Uterus (tissue), 2 donors: ENCODE data around the gene GPR68.

ENCODE experiments used
- POLR2A ChIP-seq, 2 donors: fragments of 450-650 bp; IDR thresholded peaks; one replicate each; pipeline ENCODE4 v1.6.1; 2016; ENCODE audit warnings: antibody characterized with exemption in 2 of 2, mild to moderate bottlenecking in 1 of 2, moderate library complexity in 1 of 2
- TF ChIP-seq, protein P1 (sequence below), 4 experiments: fragments of 200-600 bp in 2 of 4; fragments of 450-650 bp in 2 of 4; sonication (generic) in 2 of 4; IDR thresholded peaks; one replicate each; pipeline ENCODE4 v1.5.1; 2016 to 2019; ENCODE audit warnings: antibody characterized with exemption in 4 of 4, mild to moderate bottlenecking in 2 of 4, moderate library complexity in 1 of 4

DNA sequence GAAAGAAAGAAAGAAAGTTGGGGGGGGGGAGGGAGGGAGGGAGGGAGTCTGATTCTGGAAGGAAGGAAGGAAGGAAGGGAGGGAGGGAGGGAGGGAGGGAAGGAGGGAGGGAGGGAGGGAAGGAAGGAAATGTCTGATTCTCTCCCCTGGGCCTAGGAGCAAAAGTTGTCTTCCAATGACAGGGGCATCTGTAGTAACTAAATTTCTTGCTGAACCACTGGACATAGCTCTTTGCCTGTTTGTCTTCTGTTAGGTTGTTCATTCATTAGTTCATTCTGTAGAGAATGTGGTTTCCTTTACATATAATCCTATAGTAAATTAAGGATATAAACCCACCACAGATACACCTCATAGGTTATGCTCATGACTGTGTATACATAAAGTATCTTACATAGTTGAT is 59.9 kb downstream of the GPR68 start:
- TF ChIP-seq, protein P1, sequence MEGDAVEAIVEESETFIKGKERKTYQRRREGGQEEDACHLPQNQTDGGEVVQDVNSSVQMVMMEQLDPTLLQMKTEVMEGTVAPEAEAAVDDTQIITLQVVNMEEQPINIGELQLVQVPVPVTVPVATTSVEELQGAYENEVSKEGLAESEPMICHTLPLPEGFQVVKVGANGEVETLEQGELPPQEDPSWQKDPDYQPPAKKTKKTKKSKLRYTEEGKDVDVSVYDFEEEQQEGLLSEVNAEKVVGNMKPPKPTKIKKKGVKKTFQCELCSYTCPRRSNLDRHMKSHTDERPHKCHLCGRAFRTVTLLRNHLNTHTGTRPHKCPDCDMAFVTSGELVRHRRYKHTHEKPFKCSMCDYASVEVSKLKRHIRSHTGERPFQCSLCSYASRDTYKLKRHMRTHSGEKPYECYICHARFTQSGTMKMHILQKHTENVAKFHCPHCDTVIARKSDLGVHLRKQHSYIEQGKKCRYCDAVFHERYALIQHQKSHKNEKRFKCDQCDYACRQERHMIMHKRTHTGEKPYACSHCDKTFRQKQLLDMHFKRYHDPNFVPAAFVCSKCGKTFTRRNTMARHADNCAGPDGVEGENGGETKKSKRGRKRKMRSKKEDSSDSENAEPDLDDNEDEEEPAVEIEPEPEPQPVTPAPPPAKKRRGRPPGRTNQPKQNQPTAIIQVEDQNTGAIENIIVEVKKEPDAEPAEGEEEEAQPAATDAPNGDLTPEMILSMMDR (IDR thresholded peaks at IDR 0.05): no peak
- TF ChIP-seq POLR2A (IDR thresholded peaks at IDR 0.05): no peak
